ENCODE results near the gene NTNG1.

NTNG1 gene

DNA sequence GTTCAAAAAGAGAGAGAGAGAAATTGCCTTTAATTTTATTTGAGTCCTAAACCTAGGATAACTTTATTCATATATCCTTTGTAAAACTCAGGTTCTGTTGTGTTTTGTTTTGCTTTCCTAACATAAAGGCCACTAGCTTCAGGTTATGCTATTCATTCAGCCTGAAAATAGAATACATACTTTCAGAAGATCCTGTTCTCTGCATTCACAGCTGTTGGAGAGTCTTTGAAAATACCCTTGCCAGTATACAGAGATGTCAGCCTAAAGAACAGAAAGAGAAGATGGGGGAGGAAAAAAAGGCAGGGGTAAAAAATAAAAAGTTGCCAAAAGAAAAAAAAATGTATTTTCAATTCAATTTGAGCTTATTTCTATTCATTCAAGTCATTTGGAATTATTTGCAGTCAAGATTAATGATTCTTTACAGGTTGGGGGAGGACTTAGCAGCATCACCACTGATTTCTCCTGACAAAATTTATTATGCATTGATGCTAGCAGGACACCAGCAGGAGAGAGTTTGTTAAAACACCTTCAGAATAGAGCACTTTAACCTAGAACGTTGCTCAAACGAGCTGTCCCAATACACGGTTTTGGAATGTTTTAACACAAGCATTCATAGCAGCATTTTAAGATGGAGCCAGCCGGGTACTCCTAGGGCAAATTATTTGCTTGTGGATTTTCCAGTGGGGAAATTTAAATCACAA, 318.5 kb downstream of the NTNG1 start:
- Histone ChIP-seq H3K9me3 (replicated peaks; ENCODE audit: insufficient read depth, low read length) (no peaks in the 10 kb centered on the region), H3K27me3 (replicated peaks; ENCODE audit: insufficient read depth, low read length) (no peaks in the 10 kb centered on the region), H3K4me2 (ENCODE audit: low read depth, low read length) (peak overlapping the region; percentile 66), H2AFZ (ENCODE audit: low read length) (peak overlapping the region; percentile 48; the same call in 1 of the 2 replicates), H3K4me1 (ENCODE audit: low read length) (peaks cover 29% of the 10 kb centered on the region; the same call in 1 of the 2 replicates), H3K9ac (ENCODE audit: low read length) (peak overlapping the region; percentile 56; the same call in 1 of the 2 replicates), H4K20me1 (ENCODE audit: insufficient read depth, low read length) (no peaks in the 10 kb centered on the region), H3K4me3 (ENCODE audit: low read length) (peak overlapping the region; percentile 25), H3K79me2 (ENCODE audit: low read length) (no peaks in the 10 kb centered on the region), H3F3A (ENCODE audit: insufficient read depth, low read length) (peaks cover 22% of the 10 kb centered on the region), H3K9me2 (replicated peaks; ENCODE audit: insufficient read depth, low read length) (no peaks in the 10 kb centered on the region), H3K27ac (ENCODE audit: low read length) (peak overlapping the region; percentile 90), H3K36me3 (replicated peaks; ENCODE audit: insufficient read depth, low read length) (no peaks in the 10 kb centered on the region)
- peak; percentile 58 for DNase-seq
- no peak for TF ChIP-seq EZH2phosphoT487 (IDR thresholded peaks at IDR 0.05; ENCODE audit: low read length)
- TF ChIP-seq, protein P1, sequence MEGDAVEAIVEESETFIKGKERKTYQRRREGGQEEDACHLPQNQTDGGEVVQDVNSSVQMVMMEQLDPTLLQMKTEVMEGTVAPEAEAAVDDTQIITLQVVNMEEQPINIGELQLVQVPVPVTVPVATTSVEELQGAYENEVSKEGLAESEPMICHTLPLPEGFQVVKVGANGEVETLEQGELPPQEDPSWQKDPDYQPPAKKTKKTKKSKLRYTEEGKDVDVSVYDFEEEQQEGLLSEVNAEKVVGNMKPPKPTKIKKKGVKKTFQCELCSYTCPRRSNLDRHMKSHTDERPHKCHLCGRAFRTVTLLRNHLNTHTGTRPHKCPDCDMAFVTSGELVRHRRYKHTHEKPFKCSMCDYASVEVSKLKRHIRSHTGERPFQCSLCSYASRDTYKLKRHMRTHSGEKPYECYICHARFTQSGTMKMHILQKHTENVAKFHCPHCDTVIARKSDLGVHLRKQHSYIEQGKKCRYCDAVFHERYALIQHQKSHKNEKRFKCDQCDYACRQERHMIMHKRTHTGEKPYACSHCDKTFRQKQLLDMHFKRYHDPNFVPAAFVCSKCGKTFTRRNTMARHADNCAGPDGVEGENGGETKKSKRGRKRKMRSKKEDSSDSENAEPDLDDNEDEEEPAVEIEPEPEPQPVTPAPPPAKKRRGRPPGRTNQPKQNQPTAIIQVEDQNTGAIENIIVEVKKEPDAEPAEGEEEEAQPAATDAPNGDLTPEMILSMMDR (IDR thresholded peaks at IDR 0.05; ENCODE audit: low read length) = peak; percentile 23

DNA sequence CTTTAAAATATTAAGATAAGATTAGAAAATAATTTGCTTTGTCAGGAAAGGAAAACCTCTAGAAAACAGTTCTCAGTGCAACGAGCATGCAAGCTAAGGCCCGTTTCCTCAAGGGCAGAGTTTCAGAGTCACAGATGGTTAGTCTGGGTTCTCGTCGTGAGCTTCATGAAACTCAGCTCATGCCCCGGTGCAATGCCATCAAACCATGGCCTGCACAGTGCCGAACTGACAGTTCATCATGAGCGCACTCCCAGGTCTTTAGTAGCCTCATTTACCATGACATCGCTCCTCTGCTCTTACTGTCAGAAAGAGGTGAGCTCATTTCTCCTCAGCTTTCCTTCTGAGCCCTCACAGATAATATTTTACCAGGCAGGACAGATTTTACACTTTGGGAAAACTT, 319.2 kb downstream of the NTNG1 start:
- H3K4me2 ChIP-seq (ENCODE audit: low read depth, low read length) = peak overlapping the region; percentile 66; the same call in 1 of the 2 replicates
- peak; percentile 63 for DNase-seq
- no peaks in the 10 kb centered on the region for H3K27me3 ChIP-seq (replicated peaks; ENCODE audit: insufficient read depth, low read length)
- H3K4me3 ChIP-seq (ENCODE audit: low read length) = peak overlapping the region; percentile 25
- TF ChIP-seq, protein P1 (IDR thresholded peaks at IDR 0.05; ENCODE audit: low read length) = no peak
- TF ChIP-seq EZH2phosphoT487 (IDR thresholded peaks at IDR 0.05; ENCODE audit: low read length) (no peak), EZH2 (optimal IDR thresholded peaks at IDR 0.05; ENCODE audit: low read depth, low read length) (no peak)
- H3K9me2 ChIP-seq (replicated peaks; ENCODE audit: insufficient read depth, low read length) = no peaks in the 10 kb centered on the region
- peaks cover 29% of the 10 kb centered on the region; the same call in 1 of the 2 replicates for H3K4me1 ChIP-seq (ENCODE audit: low read length)
- H3F3A ChIP-seq (ENCODE audit: insufficient read depth, low read length) = peaks cover 22% of the 10 kb centered on the region
- H2AFZ ChIP-seq (ENCODE audit: low read length) = peak overlapping the region; percentile 48; the same call in 1 of the 2 replicates
- peak overlapping the region; percentile 56 for H3K9ac ChIP-seq (ENCODE audit: low read length)
- H3K79me2 ChIP-seq (ENCODE audit: low read length) = no peaks in the 10 kb centered on the region
- no peaks in the 10 kb centered on the region for H4K20me1 ChIP-seq (ENCODE audit: insufficient read depth, low read length)
- H3K9me3 ChIP-seq (replicated peaks; ENCODE audit: insufficient read depth, low read length) = no peaks in the 10 kb centered on the region
- peak overlapping the region; percentile 90 for H3K27ac ChIP-seq (ENCODE audit: low read length)
- no peaks in the 10 kb centered on the region for H3K36me3 ChIP-seq (replicated peaks; ENCODE audit: insufficient read depth, low read length)

DNA sequence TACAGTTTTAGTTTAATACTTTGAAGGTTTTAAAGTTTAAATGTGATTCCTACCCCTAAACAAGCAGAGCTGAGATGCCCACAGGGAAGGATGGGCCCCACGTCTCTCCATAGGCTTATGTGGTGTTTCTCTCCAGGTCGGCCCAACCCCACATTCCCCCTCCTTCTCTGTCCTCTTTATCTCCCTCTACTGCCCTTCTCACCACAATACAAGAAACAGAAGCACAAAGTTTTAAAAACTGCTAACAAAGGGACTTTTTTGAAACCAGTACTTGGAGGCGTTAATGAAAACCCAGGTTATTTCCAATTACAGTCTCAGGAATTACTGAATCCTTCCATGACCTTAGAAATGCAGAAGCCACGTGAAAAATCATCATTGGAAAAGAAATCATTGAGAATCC, 324.0 kb downstream of the NTNG1 start:
- peaks cover 10% of the 10 kb centered on the region; the same call in 1 of the 2 replicates for H3K4me1 ChIP-seq (ENCODE audit: low read length)
- peaks cover 7% of the 10 kb centered on the region for H3F3A ChIP-seq (ENCODE audit: insufficient read depth, low read length)
- H3K9ac ChIP-seq (ENCODE audit: low read length) = no peak overlapping the region
- no peaks in the 10 kb centered on the region for H3K79me2 ChIP-seq (ENCODE audit: low read length)
- no peak overlapping the region for H3K27ac ChIP-seq (ENCODE audit: low read length)
- no peaks in the 10 kb centered on the region for H3K9me3 ChIP-seq (replicated peaks; ENCODE audit: insufficient read depth, low read length)
- H4K20me1 ChIP-seq (ENCODE audit: insufficient read depth, low read length) = no peaks in the 10 kb centered on the region
- H2AFZ ChIP-seq (ENCODE audit: low read length) = no peak overlapping the region
- H3K4me2 ChIP-seq (ENCODE audit: low read depth, low read length) = no peak overlapping the region
- no peaks in the 10 kb centered on the region for H3K36me3 ChIP-seq (replicated peaks; ENCODE audit: insufficient read depth, low read length)
- no peak for DNase-seq
- no peak overlapping the region for H3K4me3 ChIP-seq (ENCODE audit: low read length)
- H3K27me3 ChIP-seq (replicated peaks; ENCODE audit: insufficient read depth, low read length) = no peaks in the 10 kb centered on the region
- TF ChIP-seq, protein P1 (IDR thresholded peaks at IDR 0.05; ENCODE audit: low read length) = no peak
- TF ChIP-seq EZH2phosphoT487 (IDR thresholded peaks at IDR 0.05; ENCODE audit: low read length) (no peak), EZH2 (optimal IDR thresholded peaks at IDR 0.05; ENCODE audit: low read depth, low read length) (no peak)
- no peaks in the 10 kb centered on the region for H3K9me2 ChIP-seq (replicated peaks; ENCODE audit: insufficient read depth, low read length)

All from MM.1S (cell line).